Cardiac fibroblast (primary cell): ENCODE results near the gene CENPP.
"Not testable (repeated sequence)": the region's sequence is repeated elsewhere in the genome, so short reads cannot be mapped to it uniquely, and the experiment has no call there.

Source experiments
- DNase-seq, 2 donors: peaks; one replicate each; pipeline versions ENCODE4 v3.0.0 to v3.0.0-alpha.2; 2010; ENCODE audit warnings: low read depth in 2 of 2
- H3K4me3 ChIP-seq, 2 donors: replicated peaks in 1 of 2; 1 replicate in 1 of 2; 2 replicates in 1 of 2; pipeline ENCODE4 v1.5.1; 2011; ENCODE audit warnings: low read depth in 2 of 2, low read length in 2 of 2, mild to moderate bottlenecking in 2 of 2, moderate library complexity in 1 of 2
- CTCF ChIP-seq: IDR thresholded peaks from one replicate; pipeline ENCODE4 v1.5.1; 2011; ENCODE audit warnings: low read depth, mild to moderate bottlenecking, low read length, inconsistent platforms

Gene CENPP

GRCh38 chr9:92408747-92409478 is 83.2 kb downstream of the CENPP start:
- no peak overlapping the region for H3K4me3 ChIP-seq
- no peak for DNase-seq
- TF ChIP-seq CTCF: no peak

- H3K4me3 ChIP-seq: not testable (repeated sequence)
Observed at GRCh38 chr9:92411157-92411556, 85.4 kb downstream of the CENPP start.

GRCh38 chr9:92414566-92414965 is 88.8 kb downstream of the CENPP start:
- no peak for DNase-seq
- H3K4me3 ChIP-seq: no peak overlapping the region
- no peak for TF ChIP-seq CTCF

More at GRCh38 chr9:92411157-92411556, 85.4 kb downstream of the CENPP start:
- peak in 1 of 2 donors; percentile 14 for DNase-seq

- no peak for TF ChIP-seq CTCF
- H3K4me3 ChIP-seq: no peak overlapping the region
Observed at GRCh38 chr9:92422611-92423338, 97.0 kb downstream of the CENPP start.

GRCh38 chr9:92423612-92424011 is 97.9 kb downstream of the CENPP start:
- no peak for DNase-seq
- no peak for TF ChIP-seq CTCF
- no peak overlapping the region for H3K4me3 ChIP-seq

More at GRCh38 chr9:92422611-92423338, 97.0 kb downstream of the CENPP start:
- no peak for DNase-seq

GRCh38 chr9:92424340-92424739 is 98.6 kb downstream of the CENPP start, which contains the start of gene OMD:
Gene OMD (minus strand): TSS chr9:92424471. CDS start chr9:92417558, 6,913 bp downstream.
- no peak within 1 kb of the TSS for H3K4me3 ChIP-seq
- DNase-seq: peak; percentile 35 to 37
- TF ChIP-seq CTCF: no peak

- DNase-seq: peak; percentile 24 to 53
- TF ChIP-seq CTCF: no peak
- H3K4me3 ChIP-seq: no peak overlapping the region
Observed at GRCh38 chr9:92425474-92425873, 99.7 kb downstream of the CENPP start.
